ENCODE data around the gene TTC3. TPM values are rescaled to one million over a fixed set of nuclear protein-coding genes. Genes with fewer than 3 reads are reported as not detected.

TTC3 gene
- total and polyA plus RNA-seq, 9 of the 15 experiments (the other 6 are each of a cell fraction or from before 2014, with no cell fraction given) = 17.5 to 92.0 (median 59.5) TPM

- TF ChIP-seq PBX2 (CRISPR knock-in tag; IDR thresholded peaks at IDR 0.05; ENCODE audit: low read depth) = no peak
- no peak for TF ChIP-seq PBX2 (tag; conservative IDR thresholded peaks at IDR 0.05; ENCODE audit: low read depth)
- TF ChIP-seq ZFP1 (CRISPR knock-in tag; IDR thresholded peaks at IDR 0.05) = no peak
- no peak for TF ChIP-seq ZNF121 (CRISPR knock-in tag; conservative IDR thresholded peaks at IDR 0.05)
- no peak for TF ChIP-seq HDAC2 (IDR thresholded peaks at IDR 0.05)
- TF ChIP-seq HMGN3 (IDR thresholded peaks at IDR 0.05; ENCODE audit: borderline replicate concordance, extremely low read depth, insufficient read length, low read depth, low read length) = no peak
- no peak for TF ChIP-seq NFRKB (IDR thresholded peaks at IDR 0.05; ENCODE audit: low read depth)
- no peak for TF ChIP-seq YBX1 (IDR thresholded peaks at IDR 0.05)
Measured at GRCh38 chr21:37223804-37224345, 150.8 kb downstream of the TTC3 start (continued).
